Measurements from ENCODE around the gene SUCLG2.

DNA sequence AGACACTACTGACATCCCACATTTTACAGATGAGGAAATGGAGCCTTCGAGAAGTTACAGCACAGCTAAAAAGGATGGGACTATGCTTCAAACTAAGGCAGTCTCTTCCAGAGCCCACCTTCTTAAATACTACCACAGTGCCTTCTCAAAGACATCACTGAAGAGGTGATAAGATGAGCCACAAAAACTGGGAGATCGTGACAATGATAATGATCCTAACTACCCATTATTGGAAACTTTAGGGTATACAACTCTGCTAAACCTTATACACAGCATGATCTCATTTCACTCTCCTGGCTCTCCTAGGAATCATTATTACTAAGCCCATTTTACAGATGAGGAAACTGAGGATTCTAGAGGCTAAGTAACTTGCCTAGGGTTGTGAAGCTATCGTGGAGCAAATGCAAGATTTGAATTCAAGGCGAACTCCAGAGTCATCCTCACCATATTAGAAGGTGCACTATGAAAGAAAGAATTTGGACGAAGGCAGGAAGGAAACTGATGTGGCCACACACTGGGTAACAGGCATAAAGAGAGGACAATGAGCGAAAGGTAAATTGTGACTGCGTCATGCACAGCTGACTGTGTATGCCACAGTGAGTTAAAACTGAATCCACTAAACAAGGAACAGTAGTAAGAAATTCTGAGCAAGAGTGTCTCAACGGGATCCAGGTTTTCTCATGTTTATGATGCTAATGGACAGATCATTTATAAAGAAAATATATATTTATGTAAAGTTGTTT, 55.4 kb downstream of the SUCLG2 start:
- no peak for TF ChIP-seq HEYL (CRISPR knock-in tag; IDR thresholded peaks at IDR 0.05)
- no peak for TF ChIP-seq BHLHE40 (IDR thresholded peaks at IDR 0.05; ENCODE audit: low read depth, low read length)
- no peak for TF ChIP-seq KDM1A (IDR thresholded peaks at IDR 0.05; ENCODE audit: low read depth)
- no peak for TF ChIP-seq MAZ (IDR thresholded peaks at IDR 0.05; ENCODE audit: borderline replicate concordance, low read depth, low read length)
- TF ChIP-seq, protein P1, sequence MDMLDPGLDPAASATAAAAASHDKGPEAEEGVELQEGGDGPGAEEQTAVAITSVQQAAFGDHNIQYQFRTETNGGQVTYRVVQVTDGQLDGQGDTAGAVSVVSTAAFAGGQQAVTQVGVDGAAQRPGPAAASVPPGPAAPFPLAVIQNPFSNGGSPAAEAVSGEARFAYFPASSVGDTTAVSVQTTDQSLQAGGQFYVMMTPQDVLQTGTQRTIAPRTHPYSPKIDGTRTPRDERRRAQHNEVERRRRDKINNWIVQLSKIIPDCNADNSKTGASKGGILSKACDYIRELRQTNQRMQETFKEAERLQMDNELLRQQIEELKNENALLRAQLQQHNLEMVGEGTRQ (IDR thresholded peaks at IDR 0.05): no peak
- no peak for TF ChIP-seq CTCF (IDR thresholded peaks at IDR 0.05)
- no peak for TF ChIP-seq RAD21 (conservative IDR thresholded peaks at IDR 0.05 in 1 of 2, IDR thresholded peaks at IDR 0.05 in 1 of 2)
- TF ChIP-seq, protein P2, sequence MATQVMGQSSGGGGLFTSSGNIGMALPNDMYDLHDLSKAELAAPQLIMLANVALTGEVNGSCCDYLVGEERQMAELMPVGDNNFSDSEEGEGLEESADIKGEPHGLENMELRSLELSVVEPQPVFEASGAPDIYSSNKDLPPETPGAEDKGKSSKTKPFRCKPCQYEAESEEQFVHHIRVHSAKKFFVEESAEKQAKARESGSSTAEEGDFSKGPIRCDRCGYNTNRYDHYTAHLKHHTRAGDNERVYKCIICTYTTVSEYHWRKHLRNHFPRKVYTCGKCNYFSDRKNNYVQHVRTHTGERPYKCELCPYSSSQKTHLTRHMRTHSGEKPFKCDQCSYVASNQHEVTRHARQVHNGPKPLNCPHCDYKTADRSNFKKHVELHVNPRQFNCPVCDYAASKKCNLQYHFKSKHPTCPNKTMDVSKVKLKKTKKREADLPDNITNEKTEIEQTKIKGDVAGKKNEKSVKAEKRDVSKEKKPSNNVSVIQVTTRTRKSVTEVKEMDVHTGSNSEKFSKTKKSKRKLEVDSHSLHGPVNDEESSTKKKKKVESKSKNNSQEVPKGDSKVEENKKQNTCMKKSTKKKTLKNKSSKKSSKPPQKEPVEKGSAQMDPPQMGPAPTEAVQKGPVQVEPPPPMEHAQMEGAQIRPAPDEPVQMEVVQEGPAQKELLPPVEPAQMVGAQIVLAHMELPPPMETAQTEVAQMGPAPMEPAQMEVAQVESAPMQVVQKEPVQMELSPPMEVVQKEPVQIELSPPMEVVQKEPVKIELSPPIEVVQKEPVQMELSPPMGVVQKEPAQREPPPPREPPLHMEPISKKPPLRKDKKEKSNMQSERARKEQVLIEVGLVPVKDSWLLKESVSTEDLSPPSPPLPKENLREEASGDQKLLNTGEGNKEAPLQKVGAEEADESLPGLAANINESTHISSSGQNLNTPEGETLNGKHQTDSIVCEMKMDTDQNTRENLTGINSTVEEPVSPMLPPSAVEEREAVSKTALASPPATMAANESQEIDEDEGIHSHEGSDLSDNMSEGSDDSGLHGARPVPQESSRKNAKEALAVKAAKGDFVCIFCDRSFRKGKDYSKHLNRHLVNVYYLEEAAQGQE (IDR thresholded peaks at IDR 0.05): no peak
- no peak for TF ChIP-seq FOSB (CRISPR knock-in tag; IDR thresholded peaks at IDR 0.05)
- no peak for TF ChIP-seq SMC3 (IDR thresholded peaks at IDR 0.05)
- TF ChIP-seq CEBPB (IDR thresholded peaks at IDR 0.05): no peak
- no peak for TF ChIP-seq ZSCAN20 (CRISPR knock-in tag; IDR thresholded peaks at IDR 0.05)
- no peak for TF ChIP-seq CHD4 (IDR thresholded peaks at IDR 0.05; ENCODE audit: borderline replicate concordance)
